HepG2 (cell line): ENCODE measurements around the gene RPLP2. TPM values are rescaled to one million over a fixed set of nuclear protein-coding genes. Genes with fewer than 3 reads are reported as not detected.

Experiments used
- CSRNP1 ChIP-seq: sonication (generic); formaldehyde crosslinking; IDR thresholded peaks from 2 replicates; pipeline ENCODE4 v1.8.1; 2023; ENCODE audit warnings: mild to moderate bottlenecking, missing genetic modification reagents
- CTCF ChIP-seq: sonication (generic); formaldehyde crosslinking; IDR thresholded peaks from 2 replicates; pipeline ENCODE4 v1.5.0; 2020; ENCODE audit warnings: mild to moderate bottlenecking, missing genetic modification reagents, moderate library complexity
- ESRRA ChIP-seq: sonication (generic); formaldehyde crosslinking; IDR thresholded peaks from 2 replicates; pipeline ENCODE4 v1.5.1; 2020; ENCODE audit warnings: mild to moderate bottlenecking, low read depth, missing genetic modification reagents
- HIVEP1 ChIP-seq: sonication (generic); formaldehyde crosslinking; IDR thresholded peaks from 2 replicates; pipeline ENCODE4 v1.4.0; 2020; ENCODE audit warnings: mild to moderate bottlenecking, missing genetic modification reagents
- HNRNPL ChIP-seq: fragments of 200-400 bp; formaldehyde crosslinking; IDR thresholded peaks from 2 replicates; pipeline ENCODE4 v1.6.1; 2017; ENCODE audit warnings: mild to moderate bottlenecking, low read depth, low read length
- ISX ChIP-seq: sonication (generic); formaldehyde crosslinking; conservative IDR thresholded peaks from 2 replicates; pipeline ENCODE4 v1.5.0; 2020; ENCODE audit warnings: missing genetic modification reagents
- MEIS1 ChIP-seq: sonication (generic); formaldehyde crosslinking; IDR thresholded peaks from 2 replicates; pipeline ENCODE4 v1.9.0; 2021; ENCODE audit warnings: mild to moderate bottlenecking, missing genetic modification reagents, moderate library complexity, borderline replicate concordance
- PHB2 ChIP-seq: fragments of 450-650 bp; IDR thresholded peaks from 2 replicates; pipeline ENCODE4 v1.6.1; 2018; ENCODE audit not compliant: partially characterized antibody
- SMARCE1 ChIP-seq: fragments of 450-650 bp; IDR thresholded peaks from 2 replicates; pipeline ENCODE4 v1.6.1; 2017; ENCODE audit warnings: borderline replicate concordance
- ZBTB33 ChIP-seq: sonication (generic); formaldehyde crosslinking; IDR thresholded peaks from 2 replicates; pipeline ENCODE4 v1.4.0; 2020; ENCODE audit warnings: missing genetic modification reagents
- ZBTB38 ChIP-seq: sonication (generic); formaldehyde crosslinking; IDR thresholded peaks from 2 replicates; pipeline ENCODE4 v1.5.1; 2020; ENCODE audit warnings: mild to moderate bottlenecking, missing genetic modification reagents
- ZNF503 ChIP-seq: sonication (generic); formaldehyde crosslinking; IDR thresholded peaks from 2 replicates; pipeline ENCODE4 v1.4.0; 2020; ENCODE audit warnings: missing genetic modification reagents
- ZSCAN21 ChIP-seq: sonication (generic); formaldehyde crosslinking; IDR thresholded peaks from 2 replicates; pipeline ENCODE4 v1.8.0; 2022; ENCODE audit warnings: mild to moderate bottlenecking, missing genetic modification reagents, moderate library complexity, borderline replicate concordance
- polyA plus RNA-seq, 8 experiments: library from polyadenylated mRNA; depleted of rRNA in 3 of 8; stranded (reverse) in 7 of 8; unstranded in 1 of 8; fragments of >200 nt; fragmentation: Illumina TruSeq in 4 of 8; extraction: Trizol in 4 of 8; gene quantifications; 2 replicates each; pipeline versions ENCODE4 v1.2.1 to v1.2.3, GENCODE V29; 2011 to 2016; ENCODE audit warnings: low read depth in 4 of 8, missing spikeins in 1 of 8, mixed read lengths in 1 of 8; ENCODE audit not compliant: insufficient read depth in 1 of 8
- total RNA-seq, 5 experiments: library from RNA; depleted of rRNA; stranded (reverse); fragments of >200 nt; fragmentation: Illumina TruSeq; extraction: Trizol; gene quantifications; 2 replicates each; pipeline ENCODE4 v1.2.3, GENCODE V29; 2016; ENCODE audit warnings: low read depth in 1 of 5

Gene RPLP2
- total and polyA plus RNA-seq, 2 of the 13 experiments (the other 11 are each of a cell fraction or from before 2014, with no cell fraction given): 978 to 2,106 TPM

- TF ChIP-seq ZBTB33 (CRISPR knock-in tag): peak; percentile 90
- TF ChIP-seq PHB2: no peak
- TF ChIP-seq ZSCAN21 (CRISPR knock-in tag): no peak
- TF ChIP-seq HNRNPL: peak; percentile 7; the same call in 1 of the 2 replicates
- no peak for TF ChIP-seq CTCF
- TF ChIP-seq ISX (CRISPR knock-in tag): no peak
- 0 out of 2 replicates have a peak, but pooled peaks have one; percentile 20 for TF ChIP-seq CSRNP1 (CRISPR knock-in tag)
- peak; percentile 49; the same call in 1 of the 2 replicates for TF ChIP-seq MEIS1 (CRISPR knock-in tag)
- no peak for TF ChIP-seq ZNF503 (CRISPR knock-in tag)
- TF ChIP-seq ZBTB38 (CRISPR knock-in tag): peak; percentile 82; the same call in 1 of the 2 replicates
- 0 out of 2 replicates have a peak, but pooled peaks have one; percentile 23 for TF ChIP-seq ESRRA (CRISPR knock-in tag)
- 0 out of 2 replicates have a peak, but pooled peaks have one; percentile 6 for TF ChIP-seq HIVEP1 (CRISPR knock-in tag)
- TF ChIP-seq SMARCE1: no peak
These were observed 20.1 kb downstream of the RPLP2 start (continued) for GRCh38 chr11:829847-830294.
